ENCODE data around the gene BFSP2.
"Not testable (repeated sequence)": the region's sequence is repeated elsewhere in the genome, so short reads cannot be mapped to it uniquely, and the experiment has no call there.

BFSP2 gene

DNA sequence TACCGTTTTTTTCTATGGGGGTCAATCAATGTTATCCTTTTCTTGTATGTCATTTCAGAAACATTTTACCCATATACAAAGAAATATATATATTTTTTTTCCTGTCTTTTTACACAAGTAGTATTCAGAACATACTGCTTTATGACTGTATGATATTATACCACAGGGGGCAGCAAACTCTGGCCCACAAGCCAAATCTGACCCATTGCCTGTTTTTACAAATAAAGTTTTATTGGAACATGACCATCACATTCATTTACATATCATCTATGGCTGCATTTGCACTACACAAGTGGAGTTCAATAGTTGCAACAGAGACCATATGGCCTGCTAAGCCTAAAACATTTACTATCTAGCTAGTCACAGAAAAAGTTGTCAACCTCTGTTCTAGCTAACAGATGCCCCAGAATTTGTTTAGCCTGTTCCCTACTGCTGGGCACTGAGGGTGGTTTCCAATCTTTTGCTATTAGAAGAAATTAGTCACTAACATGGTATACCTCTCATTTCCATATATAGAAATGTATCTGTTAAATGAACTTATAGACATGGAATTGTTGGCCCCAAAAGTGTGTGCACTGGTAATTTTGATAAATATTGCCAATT lies 57.7 kb downstream of the BFSP2 start:
- no peak for DNase-seq (ENCODE audit: low read depth in 2 of 2)

DNA sequence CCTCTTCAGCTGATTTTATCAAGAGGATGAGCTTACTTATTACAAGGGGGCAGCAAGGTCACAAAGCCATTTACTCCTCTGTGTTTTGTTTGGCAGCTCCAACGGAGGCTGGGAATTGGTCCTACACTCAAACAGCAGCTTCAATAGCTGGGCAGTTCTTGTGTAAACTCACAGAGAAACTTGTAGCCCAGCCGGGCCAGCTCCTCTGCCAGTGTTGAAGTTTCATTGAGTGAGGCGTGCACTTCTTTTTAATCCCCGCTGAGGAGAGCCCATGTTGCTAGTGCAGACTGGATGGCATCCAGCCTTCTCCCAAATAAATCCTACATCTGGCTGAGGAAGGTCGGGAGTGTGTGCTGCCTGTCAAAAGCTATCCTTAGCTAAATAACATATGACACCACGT lies 59.5 kb downstream of the BFSP2 start:
- no peak for DNase-seq (ENCODE audit: low read depth in 2 of 2)

DNA sequence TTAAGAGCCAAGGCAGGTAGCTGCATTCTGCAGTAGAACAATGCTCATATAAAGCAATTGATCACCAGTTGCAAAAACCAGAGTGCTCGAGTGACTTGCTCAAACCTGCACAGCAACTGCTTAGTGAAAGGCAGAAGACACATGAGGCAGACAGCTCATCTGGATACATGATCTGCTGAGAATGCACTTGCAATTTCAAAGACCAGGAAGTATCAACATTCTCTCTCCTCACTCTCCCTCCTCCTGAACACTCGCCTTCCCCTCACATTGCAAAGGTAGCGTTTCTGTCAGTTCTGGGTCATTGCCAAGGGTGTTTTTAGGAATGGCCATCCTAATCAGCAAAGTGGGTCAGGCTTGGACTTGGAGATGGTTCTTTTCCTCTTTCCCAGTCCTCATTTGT lies 61.0 kb downstream of the BFSP2 start:
- DNase-seq (ENCODE audit: low read depth in 2 of 2), result no peak

DNA sequence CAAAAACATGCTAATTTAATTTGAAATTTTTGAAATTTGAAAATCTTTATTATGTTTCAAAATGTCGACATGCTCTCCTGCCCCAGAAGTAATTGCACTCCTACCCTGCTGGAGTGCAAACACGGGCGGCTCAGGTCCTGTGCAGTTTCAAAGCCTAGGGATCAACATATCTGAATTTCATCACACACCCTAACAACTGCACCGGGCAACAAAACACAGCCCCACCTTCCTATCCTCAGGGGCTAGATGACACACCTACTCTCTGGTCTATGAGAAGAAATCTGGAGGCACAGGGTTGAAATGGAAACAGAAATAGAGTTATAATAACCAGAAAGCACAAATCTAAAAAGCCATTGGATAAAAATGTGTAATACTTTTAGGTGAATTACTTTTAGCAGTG lies 61.4 kb downstream of the BFSP2 start:
- no peak for DNase-seq (ENCODE audit: low read depth in 2 of 2)

DNA sequence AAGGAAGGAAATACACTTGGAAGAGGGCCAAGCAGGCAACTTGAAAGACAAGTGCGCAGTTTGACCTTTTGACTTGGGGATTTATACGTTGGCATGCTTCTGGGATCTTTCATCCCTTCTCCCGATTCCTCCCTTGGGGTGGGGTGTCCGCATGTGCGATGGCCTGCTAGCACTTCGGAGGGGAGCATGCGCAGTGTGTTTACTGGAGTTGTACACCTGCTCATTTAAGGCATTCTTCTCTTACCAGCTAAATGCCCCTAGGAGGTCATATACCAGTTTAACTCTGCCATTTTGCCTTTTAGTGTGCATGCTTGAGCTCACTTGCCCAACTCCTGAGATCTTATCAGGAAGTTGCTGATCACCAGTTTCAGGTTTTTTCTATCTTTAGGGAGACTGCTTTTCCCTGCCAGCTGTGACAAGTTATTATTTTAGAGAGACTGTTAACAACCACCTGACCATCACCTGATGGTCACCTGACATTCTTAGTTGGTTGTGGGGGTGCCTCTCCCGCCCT lies 63.5 kb downstream of the BFSP2 start:
- DNase-seq (ENCODE audit: low read depth in 2 of 2), result no peak

DNA sequence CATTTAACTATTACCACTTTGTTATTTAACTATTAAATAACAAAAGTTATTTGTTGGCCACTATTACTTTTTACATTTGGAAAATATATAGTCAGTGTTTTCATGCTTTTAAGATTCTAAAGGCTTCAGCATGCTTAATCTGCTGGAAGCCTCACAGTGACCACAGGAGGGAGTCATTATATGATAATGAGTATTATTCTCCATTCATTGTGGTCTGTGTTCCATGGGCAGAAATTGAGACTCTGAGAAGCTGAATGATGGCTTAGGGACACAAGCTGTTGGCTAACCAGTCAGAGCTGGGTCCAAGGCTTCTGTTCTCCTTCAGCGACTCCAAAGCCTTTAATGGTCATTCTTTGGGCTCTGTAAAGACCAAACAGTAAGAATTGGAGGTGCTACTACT lies 64.7 kb downstream of the BFSP2 start:
- no peak for DNase-seq (ENCODE audit: low read depth in 2 of 2)

DNA sequence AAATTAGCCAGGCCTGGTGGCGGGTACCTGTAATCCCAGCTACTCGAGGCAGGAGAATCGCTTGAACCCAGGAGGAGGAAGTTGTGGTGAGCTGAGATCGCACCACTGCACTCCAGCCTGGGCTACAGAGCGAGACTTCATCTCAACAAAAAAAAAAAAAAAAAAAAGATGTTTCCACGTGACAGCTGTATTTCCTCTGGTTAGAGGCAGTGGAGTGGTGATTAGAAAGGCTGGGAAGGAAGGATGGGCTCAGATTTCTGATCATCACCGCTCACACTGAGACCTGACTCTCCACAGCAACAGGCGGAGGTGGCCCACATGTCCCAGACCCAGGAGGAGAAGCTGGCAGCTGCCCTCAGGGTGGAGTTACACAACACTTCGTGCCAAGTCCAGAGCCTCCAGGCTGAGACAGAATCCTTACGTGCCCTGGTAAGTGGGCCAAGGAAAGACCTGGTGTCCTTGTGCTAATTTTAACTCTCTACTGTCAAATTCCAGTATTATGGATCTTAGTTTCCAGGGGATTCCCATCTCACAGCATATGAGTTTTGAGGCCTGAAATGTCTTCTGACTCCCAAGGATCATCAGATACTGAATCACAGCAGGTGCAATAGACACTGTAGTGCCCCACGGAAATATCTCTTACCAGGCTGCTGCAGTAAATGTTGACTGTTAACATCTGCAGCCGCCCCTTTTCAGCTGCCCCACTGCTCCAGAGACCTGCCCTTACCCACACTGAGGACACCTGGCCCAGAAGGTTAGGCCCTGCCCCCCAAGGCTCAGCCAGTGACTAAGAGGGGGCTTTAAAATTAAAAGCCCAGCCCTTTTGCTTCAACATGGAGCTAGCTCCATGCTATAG lies 66.9 kb downstream of the BFSP2 start:
- DNase-seq (ENCODE audit: low read depth in 2 of 2), result no peak

DNA sequence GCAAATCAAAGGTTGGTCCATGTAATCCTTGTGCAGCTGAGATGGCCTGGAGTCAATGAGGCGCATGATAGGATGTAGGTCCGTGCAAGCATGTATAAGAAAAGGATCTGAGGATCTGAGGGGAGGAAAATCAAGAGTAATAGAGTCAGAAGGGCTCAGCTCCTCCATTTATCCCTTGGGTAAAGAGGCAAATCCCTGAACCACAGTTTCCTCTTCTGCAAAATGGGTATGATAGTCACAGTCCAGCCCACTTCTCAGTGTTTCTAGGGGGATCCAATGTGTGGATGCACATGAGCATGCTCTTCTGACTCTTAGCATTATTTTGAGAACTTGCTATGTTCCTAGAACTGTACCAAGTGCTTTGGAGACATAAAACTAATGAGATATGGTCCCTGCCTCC lies 67.9 kb downstream of the BFSP2 start:
- no peak for DNase-seq (ENCODE audit: low read depth in 2 of 2)

DNA sequence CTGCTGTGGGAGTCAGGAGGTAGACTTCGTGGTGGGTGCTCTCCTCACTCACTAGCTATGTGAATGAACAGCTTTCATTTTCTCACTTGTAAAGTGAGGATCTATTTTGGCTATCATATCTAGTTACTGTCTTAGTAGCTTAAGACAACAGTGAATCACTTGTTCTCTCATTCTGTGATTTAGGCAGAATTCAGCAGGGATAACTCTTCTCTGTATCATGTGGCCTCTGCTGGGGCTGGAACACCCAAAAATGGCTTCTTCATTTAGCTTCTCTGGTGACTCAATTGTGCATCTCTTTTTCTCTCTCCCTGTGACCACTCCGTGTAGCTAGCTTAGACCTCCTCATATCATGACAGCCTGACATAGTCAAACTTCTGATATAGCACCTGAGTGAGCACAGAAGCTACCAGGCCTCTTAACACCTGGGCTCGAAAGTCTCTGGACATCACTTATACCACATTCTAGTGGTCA lies 68.4 kb downstream of the BFSP2 start:
- DNase-seq (ENCODE audit: low read depth in 2 of 2), result no peak

DNA sequence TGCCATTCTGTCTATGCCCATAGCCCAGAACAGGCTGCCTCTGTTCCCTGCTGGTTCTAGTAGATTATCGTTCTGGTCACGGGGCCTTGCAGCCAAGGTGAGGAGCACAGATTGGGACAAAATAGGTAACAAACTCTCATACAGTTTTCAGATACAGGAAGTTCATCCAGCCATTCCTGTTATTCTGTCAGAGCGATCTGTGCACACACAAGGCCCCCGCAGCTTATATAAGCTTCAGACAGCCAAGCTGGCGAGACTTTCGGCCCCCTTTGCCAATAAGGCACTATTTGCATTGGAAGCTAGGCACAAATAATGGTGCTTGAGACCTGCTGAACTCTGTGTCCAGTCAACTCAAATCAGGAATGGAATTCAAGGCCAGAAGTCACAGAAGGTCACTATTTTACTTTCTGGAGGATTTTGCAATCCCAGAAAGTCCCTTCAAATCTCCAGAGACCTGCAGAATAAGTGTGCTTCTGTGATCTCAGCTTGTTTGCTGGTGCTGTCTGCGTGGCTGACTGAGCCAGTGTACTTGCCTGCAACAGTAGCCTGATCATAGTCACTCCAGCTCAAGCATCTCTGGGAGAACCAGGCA lies 69.4 kb downstream of the BFSP2 start:
- no peak for DNase-seq (ENCODE audit: low read depth in 2 of 2)

DNA sequence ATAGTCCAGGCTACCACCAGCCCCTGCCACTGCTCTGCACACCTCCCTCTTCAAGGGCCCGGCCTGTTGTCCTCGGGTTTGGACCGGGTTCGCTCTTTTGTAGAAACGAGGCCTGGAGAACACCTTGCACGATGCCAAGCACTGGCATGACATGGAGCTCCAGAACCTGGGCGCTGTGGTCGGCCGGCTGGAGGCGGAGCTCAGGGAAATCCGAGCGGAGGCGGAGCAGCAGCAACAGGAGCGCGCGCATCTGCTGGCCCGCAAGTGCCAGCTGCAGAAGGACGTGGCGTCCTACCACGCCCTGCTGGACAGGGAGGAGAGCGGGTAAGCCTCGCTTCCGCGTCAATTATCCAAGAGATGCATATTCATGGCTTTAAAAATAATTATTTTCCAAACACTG lies 72.4 kb downstream of the BFSP2 start:
- no peak for DNase-seq (ENCODE audit: low read depth in 2 of 2)

DNA sequence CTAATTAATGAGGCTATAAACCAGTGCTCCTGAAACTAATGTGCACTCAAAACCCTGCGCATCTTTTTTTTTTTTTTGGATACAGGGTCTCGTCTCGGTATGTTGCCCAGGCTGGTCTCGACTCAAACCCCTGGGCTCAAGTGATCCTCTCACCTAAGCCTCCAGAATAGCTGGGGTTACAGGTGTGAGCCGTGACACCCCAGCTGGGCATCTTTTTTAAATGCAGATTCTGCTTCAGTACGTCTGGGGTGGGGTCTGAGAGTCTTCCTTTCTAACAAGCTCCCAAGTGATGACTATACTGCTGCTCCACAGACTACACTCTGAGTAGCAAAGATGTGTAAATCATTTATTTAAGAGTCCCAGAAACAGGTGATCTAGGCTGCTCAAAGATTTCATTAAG lies 73.0 kb downstream of the BFSP2 start:
- DNase-seq (ENCODE audit: low read depth in 2 of 2), result no peak

DNA sequence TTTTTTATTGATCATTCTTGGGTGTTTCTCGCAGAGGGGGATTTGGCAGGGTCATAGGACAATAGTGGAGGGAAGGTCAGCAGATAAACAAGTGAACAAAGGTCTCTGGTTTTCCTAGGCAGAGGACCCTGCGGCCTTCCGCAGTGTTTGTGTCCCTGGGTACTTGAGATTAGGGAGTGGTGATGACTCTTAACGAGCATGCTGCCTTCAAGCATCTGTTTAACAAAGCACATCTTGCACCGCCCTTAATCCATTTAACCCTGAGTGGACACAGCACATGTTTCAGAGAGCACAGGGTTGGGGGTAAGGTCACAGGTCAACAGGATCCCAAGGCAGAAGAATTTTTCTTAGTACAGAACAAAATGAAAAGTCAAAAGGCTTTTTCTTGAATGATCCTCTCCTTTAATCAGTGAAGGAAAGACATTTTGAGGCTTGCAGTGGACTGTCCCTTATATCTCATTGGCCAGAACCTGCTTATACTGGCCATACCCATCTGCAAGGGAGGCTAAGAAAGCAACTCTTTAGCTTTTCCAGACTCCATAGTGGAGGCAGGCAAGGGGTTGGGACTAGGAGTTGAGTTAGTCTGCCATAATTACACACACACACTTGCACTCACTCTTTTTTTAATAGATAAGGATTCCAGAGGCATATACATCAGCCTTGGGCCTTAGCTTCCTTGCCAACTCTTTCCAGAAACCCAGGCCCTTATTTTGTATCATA lies 73.8 kb downstream of the BFSP2 start:
- not testable (repeated sequence) for DNase-seq (ENCODE audit: low read depth in 2 of 2)

DNA sequence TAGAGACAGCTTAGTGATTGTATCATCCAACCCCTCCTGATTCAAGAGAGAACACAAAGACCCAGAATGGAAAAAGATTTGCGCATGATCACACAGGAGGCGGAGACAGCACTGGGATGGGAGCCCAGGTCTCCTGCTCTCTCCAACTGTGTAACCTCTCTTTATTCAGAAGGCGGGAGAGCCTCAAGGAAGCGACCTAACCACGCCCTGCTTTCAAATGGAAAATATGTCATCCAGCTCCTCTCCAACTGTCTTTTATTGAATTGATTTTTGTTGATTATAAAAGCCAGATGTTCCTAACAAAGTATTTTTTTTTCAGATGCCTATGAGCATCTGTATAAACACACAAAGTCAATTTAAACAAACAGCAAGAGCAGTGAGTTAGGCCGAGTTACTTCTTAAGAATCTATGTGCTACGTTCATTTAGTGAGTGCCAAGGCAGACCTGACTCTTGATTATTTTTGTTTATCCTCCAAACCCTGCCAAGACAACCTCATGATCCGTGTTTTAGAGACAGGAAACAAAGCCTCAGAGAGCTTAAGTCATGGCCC lies 74.5 kb downstream of the BFSP2 start:
- no peak for DNase-seq (ENCODE audit: low read depth in 2 of 2)

DNA sequence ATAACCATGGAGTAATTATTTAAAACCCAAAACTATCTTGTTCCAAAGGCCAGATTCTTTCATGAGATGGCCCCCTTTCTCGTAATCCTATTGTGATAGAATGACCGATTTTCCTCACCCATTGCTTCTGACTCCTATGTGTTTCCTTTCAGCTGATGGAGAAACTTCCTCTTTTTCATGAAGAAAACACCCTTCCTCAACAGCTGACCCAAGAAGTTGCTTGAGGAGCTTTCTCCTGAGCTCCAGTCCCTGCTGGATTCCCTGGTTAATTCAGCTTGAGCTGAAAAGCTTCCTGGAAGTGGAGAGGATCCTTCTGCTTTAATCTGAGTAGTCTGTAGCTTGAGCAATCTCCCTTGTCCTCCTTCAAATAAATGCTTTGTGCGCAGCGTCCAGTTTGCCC lies 75.0 kb downstream of the BFSP2 start:
- no peak for DNase-seq (ENCODE audit: low read depth in 2 of 2)

DNA sequence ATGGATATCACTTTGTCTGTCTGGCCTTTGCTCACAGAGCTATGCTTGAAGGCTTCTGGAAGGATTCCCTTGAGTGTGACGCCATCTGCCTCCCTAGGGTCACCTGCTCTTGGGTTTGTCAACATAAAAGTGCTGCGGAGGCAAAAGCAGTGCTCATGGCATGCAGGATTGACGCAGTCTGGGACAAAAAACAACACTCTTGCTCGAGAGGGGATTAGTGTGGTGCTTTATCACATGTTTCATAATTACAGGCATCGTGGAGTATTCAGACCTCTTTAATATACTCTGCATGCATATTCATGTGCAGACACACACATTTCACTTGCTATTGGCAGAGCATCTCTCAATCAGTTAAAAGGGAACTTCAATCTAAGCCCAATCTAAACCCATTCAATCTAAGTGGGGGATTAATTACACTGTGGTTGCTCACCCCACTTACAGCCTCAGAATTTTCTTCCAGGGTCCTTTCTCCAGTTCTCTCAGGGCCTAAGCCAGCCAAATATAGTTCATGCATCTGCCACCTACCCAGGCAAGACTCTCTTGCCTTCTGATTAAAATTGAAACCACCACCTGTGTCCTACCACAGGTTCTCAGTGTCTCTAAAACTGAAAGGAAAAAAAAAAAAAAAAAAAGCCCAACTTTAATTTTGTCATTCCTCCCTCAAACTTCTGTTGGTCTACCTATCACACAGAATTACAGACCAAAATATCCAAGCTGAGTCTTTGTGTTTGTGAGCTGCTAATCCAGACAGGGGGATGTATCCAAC lies 75.6 kb downstream of the BFSP2 start:
- DNase-seq (ENCODE audit: low read depth in 2 of 2), result no peak

DNA sequence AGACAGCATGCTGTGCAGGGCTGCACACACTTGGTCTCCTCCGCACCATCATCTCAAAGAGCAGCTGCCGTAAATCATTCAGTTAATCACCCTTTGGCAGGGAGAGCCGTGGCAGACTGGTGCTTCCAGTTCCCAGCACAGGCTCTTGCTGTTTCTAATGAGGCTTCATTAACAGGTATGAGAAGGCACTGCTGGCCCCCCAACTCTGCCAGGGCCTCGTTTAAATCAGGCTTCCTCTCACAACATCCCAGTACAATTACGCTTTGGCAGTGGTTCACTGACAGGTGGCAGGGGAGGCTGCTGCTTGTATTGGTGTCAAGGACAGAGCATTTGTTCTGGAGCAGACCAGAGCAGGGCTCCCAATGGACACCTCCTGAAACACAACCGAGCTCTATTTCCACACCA lies 77.1 kb downstream of the BFSP2 start:
- no peak for DNase-seq (ENCODE audit: low read depth in 2 of 2)

DNA sequence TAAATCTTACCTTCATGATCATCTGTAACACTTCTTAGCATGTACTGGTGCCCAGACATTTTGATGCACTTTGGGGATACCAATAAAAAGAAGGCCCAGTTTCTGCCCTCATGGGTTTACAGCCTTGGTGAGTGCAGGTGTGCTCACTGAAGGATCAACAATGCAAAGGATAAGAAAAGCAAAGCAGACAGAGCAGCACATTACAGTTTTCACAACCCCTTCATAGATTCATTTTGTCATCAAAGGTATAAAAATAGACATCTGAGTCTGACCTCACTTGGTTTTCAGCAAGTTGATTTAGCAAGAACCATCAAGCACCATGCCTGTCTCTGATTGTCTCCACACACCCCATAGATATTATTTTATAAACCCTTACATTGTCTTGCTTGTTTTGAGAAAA lies 77.6 kb downstream of the BFSP2 start:
- no peak for DNase-seq (ENCODE audit: low read depth in 2 of 2)

DNA sequence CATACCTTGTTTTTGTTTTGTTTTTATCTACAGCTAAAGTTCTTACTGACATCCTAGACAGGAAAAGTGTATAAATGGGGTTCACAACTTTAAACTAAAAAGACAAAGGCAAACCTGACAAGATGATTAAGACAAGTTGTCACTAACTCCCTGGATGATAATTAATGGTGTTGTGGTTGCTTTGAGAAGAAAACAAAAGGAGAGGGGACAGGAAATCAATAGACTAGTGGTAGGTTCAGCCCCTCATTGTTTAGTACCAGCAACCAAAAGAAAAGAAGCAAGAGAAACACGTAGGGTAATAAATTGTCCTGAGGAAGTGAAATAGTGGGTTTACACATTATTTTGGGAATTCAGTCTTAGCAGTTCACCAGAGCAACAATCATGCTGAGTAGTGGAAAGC lies 78.8 kb downstream of the BFSP2 start:
- no peak for DNase-seq (ENCODE audit: low read depth in 2 of 2)

DNA sequence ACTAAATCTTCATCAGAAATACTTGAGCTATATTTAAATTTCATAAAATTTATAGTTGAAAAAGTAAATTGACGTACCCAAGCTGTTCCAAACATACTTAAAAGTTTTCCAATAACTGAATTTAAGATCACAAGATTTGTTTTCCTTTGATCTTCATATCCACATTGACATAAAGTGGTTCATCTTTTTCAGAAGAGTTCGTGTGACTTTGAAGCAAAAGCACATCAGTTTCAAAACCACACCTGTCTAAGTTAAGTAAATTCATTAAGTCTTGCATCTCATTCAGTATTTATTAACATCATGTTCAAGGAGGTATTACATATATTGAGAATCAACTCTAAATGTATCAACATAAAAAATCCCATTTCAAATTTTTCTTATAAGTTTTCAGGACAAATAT lies 79.5 kb downstream of the BFSP2 start:
- DNase-seq (ENCODE audit: low read depth in 2 of 2), result no peak
